ENCODE data around the gene DISC1.

- TF ChIP-seq POLR2AphosphoS5 (IDR thresholded peaks at IDR 0.05; ENCODE audit: low read depth, low read length) (no peak), TAF1 (IDR thresholded peaks at IDR 0.05; ENCODE audit: low read depth, low read length) (no peak), POLR2A (IDR thresholded peaks at IDR 0.05; ENCODE audit: low read depth, low read length) (no peak), POU2F2 (IDR thresholded peaks at IDR 0.05; ENCODE audit: low read depth, low read length) (no peak)
Measured at GRCh38 chr1:231981675-231982074, 355.1 kb downstream of the DISC1 start.

All from GM12891 (cell line).